BLaER1 treated with 17β-estradiol and CSF1 and Interleukin-3, amounts not matched to agents 10 nM and 100 nM (cell line): ENCODE results near the gene TRMT1.

Experiments used
- H3K27ac ChIP-seq, 11 experiments: shearing (Covaris generic); formaldehyde crosslinking; 2 replicates each; pipeline ENCODE4 v1.8.1; 2022
- H3K27me3 ChIP-seq, 11 experiments: shearing (Covaris generic); formaldehyde crosslinking; 2 replicates each; pipeline ENCODE4 v1.8.1; 2022
- H3K36me3 ChIP-seq, 11 experiments: shearing (Covaris generic); formaldehyde crosslinking; 2 replicates each; pipeline ENCODE4 v1.8.1; 2022
- H3K4me1 ChIP-seq, 10 experiments: shearing (Covaris generic); formaldehyde crosslinking; 2 replicates each; pipeline ENCODE4 v1.8.1; 2022
- H3K4me2 ChIP-seq, 11 experiments: shearing (Covaris generic); formaldehyde crosslinking; 2 replicates each; pipeline ENCODE4 v1.8.1; 2022
- H3K4me3 ChIP-seq, 10 experiments: shearing (Covaris generic); formaldehyde crosslinking; 2 replicates each; pipeline ENCODE4 v1.8.1; 2022
- H3K9ac ChIP-seq, 11 experiments: shearing (Covaris generic); formaldehyde crosslinking; 2 replicates each; pipeline ENCODE4 v1.8.1; 2022
- H3K9me3 ChIP-seq, 11 experiments: shearing (Covaris generic); formaldehyde crosslinking; replicated peaks in 1 of 11; 2 replicates each; pipeline ENCODE4 v1.8.1; 2022
- H4K20me1 ChIP-seq, 11 experiments: shearing (Covaris generic); formaldehyde crosslinking; 2 replicates each; pipeline ENCODE4 v1.8.1; 2022
- Cebpa-rat ChIP-seq, 11 experiments: shearing (Covaris generic); IDR thresholded peaks; 2 replicates each; pipeline ENCODE4 v1.8.1; 2022

Gene TRMT1

DNA sequence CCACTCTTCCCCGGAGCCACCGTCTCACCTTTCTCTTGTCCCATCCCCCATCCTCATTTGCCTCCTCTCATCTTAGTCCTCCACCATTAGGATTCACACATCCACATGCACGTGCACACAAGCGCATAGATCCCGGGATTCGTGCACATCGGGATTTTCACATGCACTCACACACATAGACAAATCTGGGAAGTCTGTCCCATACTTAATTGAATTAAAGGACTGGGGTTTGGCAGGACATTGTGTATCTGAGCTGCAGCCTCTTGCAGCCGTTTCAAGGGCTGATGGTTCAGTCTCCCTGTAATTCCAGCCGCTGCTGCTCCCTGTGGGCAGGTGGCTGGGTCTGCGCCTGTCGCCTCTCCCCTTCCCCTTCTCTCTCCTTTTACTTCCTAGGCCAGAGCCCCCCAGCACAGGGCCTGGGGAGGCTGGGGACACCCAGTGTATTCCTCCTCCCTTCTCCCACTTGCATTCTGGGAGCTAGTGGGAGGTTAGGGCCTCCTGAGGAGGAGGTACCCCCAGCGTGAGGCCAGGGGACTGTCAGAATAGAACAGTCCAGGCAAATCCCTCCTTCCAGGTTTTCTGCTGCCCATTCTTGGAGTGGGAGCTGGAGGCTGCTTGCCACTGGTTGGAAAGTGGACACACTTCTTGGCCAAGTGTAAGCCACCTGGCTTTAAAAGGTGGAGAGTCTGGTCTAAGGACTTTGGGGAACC is 57.4 kb downstream of the TRMT1 start:
- H4K20me1 ChIP-seq: peaks cover 0 to 91% (median 53%) of the 10 kb centered on the region in 11 experiments; a peak in 14 of 22 replicates
- H3K9ac ChIP-seq: no peak overlapping the region
- no peak for TF ChIP-seq Cebpa-rat (IDR thresholded peaks at IDR 0.05)
- no peaks in the 10 kb centered on the region for H3K36me3 ChIP-seq
- peaks cover 21 to 83% (median 66%) of the 10 kb centered on the region in 10 experiments for H3K4me1 ChIP-seq
- no peak overlapping the region for H3K4me3 ChIP-seq
- no peaks in the 10 kb centered on the region for H3K27me3 ChIP-seq
- no peaks in the 10 kb centered on the region for H3K9me3 ChIP-seq
- no peak overlapping the region for H3K27ac ChIP-seq
- H3K4me2 ChIP-seq: peak overlapping the region in 1 of 11 experiments; percentile 15; a peak in 1 of 22 replicates

DNA sequence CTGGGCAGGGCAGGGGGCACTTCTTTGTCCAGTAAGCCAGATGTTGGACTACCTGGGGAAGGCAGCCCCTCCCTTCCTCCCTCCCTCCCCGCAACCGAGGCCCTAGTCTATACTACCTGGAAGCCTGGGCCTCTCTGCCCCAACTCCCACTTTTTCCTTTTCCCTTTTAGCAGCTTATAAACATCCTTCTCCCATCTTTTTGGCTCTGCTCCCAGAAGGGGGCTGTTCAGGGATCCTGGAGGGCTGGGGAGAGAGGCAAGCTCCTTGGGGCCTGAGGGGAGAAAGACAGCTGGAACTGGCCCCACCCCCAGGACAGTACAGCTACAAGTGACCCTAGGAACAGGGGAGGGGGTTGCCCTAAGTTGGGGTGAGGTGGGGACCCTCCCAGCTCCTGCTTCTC is 58.8 kb downstream of the TRMT1 start:
- Histone ChIP-seq H3K27ac (no peak overlapping the region), H3K4me2 (no peak overlapping the region), H3K27me3 (no peaks in the 10 kb centered on the region), H3K9ac (peak overlapping the region in 2 of 11 experiments; percentile 4 to 15; a peak in 1 of 22 replicates), H3K4me1 (peaks cover 16 to 85% (median 68%) of the 10 kb centered on the region in 10 experiments), H3K36me3 (no peaks in the 10 kb centered on the region), H4K20me1 (peaks cover 0 to 92% (median 58%) of the 10 kb centered on the region in 11 experiments; a peak in 16 of 22 replicates), H3K4me3 (no peak overlapping the region), H3K9me3 (no peaks in the 10 kb centered on the region)
- TF ChIP-seq Cebpa-rat (IDR thresholded peaks at IDR 0.05): no peak

DNA sequence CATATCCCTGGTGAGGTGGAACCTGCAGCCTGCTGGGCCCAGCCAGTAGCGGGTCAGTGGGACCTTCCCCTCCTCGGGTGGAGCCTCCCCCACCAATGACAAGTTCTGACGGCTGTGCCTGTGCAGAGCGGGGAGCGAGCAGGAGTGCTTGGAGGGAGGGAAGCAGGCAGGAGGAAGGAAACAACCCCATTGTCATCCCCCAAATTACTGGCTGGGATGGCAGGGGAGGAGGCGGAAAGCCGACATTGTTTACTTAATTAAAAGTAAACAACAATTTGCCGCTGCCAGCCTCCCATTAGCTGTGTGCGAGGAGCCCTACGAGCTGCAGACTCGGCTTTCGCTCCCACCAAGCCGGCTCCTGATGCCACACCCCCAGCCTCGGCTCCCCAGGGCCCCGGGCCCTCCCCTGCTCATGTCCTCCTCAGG is 59.4 kb downstream of the TRMT1 start:
- no peak for TF ChIP-seq Cebpa-rat (IDR thresholded peaks at IDR 0.05)
- H3K36me3 ChIP-seq: no peaks in the 10 kb centered on the region
- H3K4me1 ChIP-seq: peaks cover 17 to 85% (median 68%) of the 10 kb centered on the region in 10 experiments
- H3K4me3 ChIP-seq: no peak overlapping the region
- H3K27ac ChIP-seq: no peak overlapping the region
- peaks cover 0 to 92% (median 58%) of the 10 kb centered on the region in 11 experiments; a peak in 18 of 22 replicates for H4K20me1 ChIP-seq
- no peak overlapping the region for H3K4me2 ChIP-seq
- H3K27me3 ChIP-seq: no peaks in the 10 kb centered on the region
- peak overlapping the region in 3 of 11 experiments; percentile 13 to 37 (median 15); a peak in 2 of 22 replicates for H3K9ac ChIP-seq
- no peaks in the 10 kb centered on the region for H3K9me3 ChIP-seq

- Histone ChIP-seq H3K4me1 (peaks cover 22 to 85% (median 69%) of the 10 kb centered on the region in 10 experiments), H3K9ac (peak overlapping the region in 3 of 11 experiments; percentile 51 to 65 (median 55); a peak in 3 of 22 replicates), H3K4me2 (peak overlapping the region in 6 of 11 experiments; percentile 40 to 74 (median 64); a peak in 7 of 22 replicates), H3K27ac (no peak overlapping the region), H3K9me3 (no peaks in the 10 kb centered on the region), H4K20me1 (peaks cover 0 to 93% (median 61%) of the 10 kb centered on the region in 11 experiments; a peak in 18 of 22 replicates), H3K27me3 (peaks cover 0 to 4% (median 0%) of the 10 kb centered on the region in 11 experiments; a peak in 1 of 22 replicates), H3K36me3 (no peaks in the 10 kb centered on the region), H3K4me3 (no peak overlapping the region)
- TF ChIP-seq Cebpa-rat (IDR thresholded peaks at IDR 0.05): no peak
Measured at GRCh38 chr19:13056052-13056660, 60.4 kb downstream of the TRMT1 start.

- Histone ChIP-seq H3K4me3 (no peak overlapping the region), H3K27me3 (peaks cover 0 to 4% (median 0%) of the 10 kb centered on the region in 11 experiments; a peak in 1 of 22 replicates), H3K4me2 (peak overlapping the region in 9 of 11 experiments; percentile 14 to 74 (median 59); a peak in 16 of 22 replicates)
Measured at GRCh38 chr19:13055213-13056051, 61.1 kb downstream of the TRMT1 start.

More at GRCh38 chr19:13055213-13056051, 61.1 kb downstream of the TRMT1 start:
- H3K9me3 ChIP-seq: no peaks in the 10 kb centered on the region
- no peaks in the 10 kb centered on the region for H3K36me3 ChIP-seq
- H3K4me1 ChIP-seq: peaks cover 20 to 85% (median 69%) of the 10 kb centered on the region in 10 experiments
- peaks cover 0 to 97% (median 65%) of the 10 kb centered on the region in 11 experiments; a peak in 18 of 22 replicates for H4K20me1 ChIP-seq
- peak overlapping the region in 8 of 11 experiments; percentile 24 to 65 (median 48); a peak in 11 of 22 replicates for H3K9ac ChIP-seq
- H3K27ac ChIP-seq: peak overlapping the region in 4 of 11 experiments; percentile 16 to 40 (median 35); a peak in 4 of 22 replicates
- TF ChIP-seq Cebpa-rat (IDR thresholded peaks at IDR 0.05): no peak
